Superior temporal gyrus (tissue), 1 donor: ENCODE results near the gene GAGE10.

Source experiments
- DNase-seq: peaks from one replicate; pipeline ENCODE4 v3.0.0-alpha.2; 2016; ENCODE audit errors: extremely low spot score

Gene GAGE10

DNA sequence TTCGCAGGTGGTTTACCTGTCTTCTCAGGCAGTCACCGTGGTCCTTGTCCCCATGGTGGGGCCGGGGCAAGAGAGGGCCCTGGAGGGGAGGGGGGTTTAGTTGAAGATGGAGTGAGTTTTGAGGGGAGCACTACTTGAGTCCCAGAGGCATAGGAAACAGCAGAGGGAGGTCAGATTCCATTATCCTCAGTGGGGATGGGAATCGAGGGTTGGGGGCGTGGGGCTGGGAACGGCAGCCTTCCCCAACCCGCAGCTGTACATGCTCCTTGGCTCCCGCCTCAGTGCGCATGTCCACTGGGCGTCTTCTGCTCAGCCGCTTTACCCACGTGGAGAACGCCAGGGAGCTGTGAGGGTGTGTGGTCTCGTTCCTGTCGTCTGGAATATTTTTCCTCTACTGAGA is at the start of gene GAGE10:
Gene GAGE10, plus strand, starts transcription at position 301 of the 400 bp plus-strand sequence. CDS start 1,214 bp downstream, outside the sequence.
- DNase-seq, result no peak

GRCh38 chrX:49254639-49255038 is 48.8 kb upstream of the GAGE10 start:
- DNase-seq, result no peak

DNA sequence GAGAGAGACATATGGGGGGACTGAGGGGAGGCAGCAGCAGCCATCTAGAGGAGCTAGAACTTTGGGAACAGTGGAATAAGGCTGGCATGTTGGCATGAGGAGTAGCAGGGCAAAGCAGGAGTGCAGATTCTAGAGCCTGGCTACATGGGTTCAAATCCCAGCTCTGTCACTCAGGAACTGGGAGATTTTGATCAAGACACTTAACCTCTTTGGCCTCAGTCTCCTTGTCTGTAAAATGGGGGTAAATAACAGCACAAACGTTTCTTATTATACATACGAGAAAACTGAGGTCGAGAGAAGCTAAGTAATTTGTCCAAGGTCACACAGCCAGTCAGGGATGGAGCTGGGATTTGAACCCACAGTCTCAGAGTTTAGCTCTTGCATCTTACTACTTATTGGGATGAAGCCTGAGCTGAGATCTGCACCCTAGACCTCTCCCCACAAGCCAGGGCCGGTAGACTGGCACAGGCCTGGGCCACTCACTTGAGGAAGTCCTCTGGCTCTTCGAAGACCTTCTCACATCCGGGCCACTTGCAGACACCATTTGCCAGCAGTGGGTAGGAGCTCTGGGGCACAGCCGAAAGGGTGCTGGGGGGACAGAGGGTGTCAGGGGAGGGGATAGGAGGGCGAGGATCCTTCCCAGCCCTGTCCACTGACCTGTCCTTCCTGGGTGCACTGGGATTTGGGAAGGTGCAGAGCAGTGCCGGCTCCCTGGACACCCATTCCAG is 47.0 kb upstream of the GAGE10 start:
- no peak for DNase-seq

DNA sequence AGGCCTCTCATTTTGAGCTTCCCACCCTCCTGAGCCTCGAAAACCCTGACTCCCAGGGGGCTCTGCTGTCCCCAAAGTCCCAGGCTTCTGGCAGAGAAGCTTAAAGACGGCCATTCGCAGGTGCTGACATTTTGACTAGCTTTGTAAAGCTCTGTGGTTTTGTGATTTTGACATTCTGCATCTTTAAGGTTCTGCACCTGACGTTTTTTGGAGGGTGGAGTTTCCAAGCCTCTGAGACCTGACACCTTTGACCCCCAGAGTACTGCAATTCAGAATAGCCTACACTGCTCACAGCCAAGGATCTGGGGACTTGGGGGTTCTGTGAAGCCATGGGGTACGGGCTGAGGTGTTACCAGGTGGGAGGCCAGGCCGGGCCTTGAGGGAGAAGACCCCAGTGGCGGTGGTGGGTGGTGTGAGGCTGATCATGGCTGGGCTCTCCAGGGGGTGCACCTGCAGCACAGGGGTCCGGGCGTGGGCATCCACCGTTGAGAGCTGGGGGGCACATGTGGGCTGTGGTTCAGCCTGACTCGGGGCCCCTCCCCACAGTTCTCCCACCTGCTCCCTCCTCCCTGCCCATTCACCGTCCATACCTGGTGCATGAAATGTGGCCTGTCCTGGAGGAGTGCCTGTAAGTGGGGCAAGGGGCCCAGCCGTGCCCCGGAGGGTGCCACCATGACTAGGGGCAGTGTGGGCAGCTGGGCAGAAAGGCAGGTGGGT is 46.2 kb upstream of the GAGE10 start:
- no peak for DNase-seq

DNA sequence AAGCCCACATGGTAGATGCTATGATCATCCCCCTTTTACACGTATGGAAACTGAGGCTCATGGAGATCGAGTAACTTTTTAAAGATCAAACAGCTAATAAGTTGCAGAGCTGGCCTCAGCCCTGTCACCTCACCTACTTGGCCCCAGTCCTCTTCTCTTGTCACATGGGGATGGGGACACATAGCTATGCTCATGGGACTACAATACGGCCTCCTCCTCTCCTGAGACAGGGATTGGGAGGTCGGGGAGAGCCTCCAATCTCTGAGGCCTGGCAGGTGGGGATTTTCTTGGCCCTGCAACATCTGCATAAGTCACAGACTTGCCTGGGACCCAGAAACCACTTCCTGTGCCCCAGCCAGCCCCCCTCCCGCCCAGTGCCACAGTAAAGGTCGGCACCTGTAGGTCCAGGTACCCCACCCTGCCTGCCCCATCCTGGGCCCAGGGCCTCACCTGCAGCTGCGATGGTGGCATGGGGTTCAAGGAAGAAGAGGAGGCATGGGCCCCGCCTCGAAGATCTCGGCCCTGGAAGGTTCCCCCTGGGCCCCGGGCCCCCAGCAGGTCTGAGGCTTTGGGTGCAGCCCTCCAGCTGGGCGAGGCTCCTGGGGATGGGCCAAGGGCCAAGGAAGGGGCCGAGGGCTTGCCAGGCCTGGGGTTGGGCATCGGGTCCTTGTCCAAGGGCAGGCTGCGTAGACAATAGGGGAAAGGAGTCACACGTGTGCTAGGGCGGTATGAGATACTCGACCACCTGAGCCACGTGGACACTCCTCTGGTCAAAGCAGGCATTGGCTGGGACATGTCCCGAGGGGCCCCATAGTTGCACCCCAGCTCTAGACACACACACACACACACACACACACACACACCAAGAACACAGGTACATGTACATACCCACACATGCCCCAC is 45.3 kb upstream of the GAGE10 start:
- DNase-seq, result no peak

DNA sequence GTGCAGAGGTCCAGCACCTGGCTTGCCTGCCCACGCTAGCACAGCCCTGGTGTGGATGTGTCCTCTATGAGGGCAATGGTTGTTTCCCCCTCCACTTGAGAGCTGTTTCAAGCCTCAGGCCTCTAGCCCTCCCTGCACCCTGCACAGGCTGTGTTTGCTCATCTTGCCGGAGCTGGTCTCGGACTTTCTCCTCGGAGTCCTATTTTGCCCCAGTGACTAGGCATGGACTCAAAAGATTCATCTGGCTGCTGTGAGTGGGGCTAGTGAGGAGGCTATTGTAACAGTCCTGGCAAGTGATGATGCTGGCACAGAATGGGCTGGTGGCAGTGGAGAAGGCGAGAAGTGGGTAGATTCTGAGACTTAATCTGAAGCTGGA is 44.7 kb upstream of the GAGE10 start:
- no peak for DNase-seq

DNA sequence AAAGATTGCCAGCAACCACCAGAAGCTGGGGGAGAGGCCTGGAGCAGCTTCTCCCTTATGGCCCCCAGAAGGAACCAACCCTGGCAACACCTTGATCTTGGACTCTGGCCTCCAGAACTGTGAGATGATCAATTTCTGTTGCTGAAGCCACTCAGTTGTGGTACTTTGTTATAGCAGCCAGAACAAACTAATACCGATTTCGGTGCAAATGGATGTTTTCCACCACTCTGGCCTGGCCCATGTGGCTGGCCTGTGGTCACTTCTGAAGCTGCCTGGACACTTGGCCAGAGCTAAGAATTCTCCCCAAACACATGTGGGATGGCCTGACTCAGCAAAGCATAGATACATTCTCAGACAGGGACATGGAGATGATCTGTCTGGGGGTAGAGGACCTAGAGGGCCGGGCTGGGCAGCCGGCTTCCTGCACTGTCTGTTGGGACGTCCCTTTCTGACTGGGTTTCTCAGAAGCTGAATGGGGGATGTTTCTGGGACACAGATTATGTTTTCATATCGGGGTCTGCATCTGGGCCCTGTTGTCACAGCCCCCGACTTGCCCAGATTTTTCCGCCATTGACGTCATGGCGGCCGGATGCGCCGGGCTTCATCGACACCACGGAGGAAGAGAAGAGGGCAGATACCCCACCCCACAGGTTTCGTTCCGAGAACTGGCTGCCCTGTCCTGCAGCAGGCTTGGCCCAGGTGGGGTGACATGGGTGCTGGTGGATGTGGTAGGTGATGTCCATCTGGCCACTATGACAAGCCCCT is 43.0 kb upstream of the GAGE10 start:
- DNase-seq, result no peak

GRCh38 chrX:49262603-49263002 is 40.8 kb upstream of the GAGE10 start:
- no peak for DNase-seq

GRCh38 chrX:49263631-49264030 is 39.8 kb upstream of the GAGE10 start:
- DNase-seq, result no peak

GRCh38 chrX:49264460-49264859 is 39.0 kb upstream of the GAGE10 start, which contains the start of gene FOXP3:
TSS of gene FOXP3 (minus strand) at chrX:49264710. CDS start at chrX:49258505, 6,205 bp downstream.
- no peak for DNase-seq

DNA sequence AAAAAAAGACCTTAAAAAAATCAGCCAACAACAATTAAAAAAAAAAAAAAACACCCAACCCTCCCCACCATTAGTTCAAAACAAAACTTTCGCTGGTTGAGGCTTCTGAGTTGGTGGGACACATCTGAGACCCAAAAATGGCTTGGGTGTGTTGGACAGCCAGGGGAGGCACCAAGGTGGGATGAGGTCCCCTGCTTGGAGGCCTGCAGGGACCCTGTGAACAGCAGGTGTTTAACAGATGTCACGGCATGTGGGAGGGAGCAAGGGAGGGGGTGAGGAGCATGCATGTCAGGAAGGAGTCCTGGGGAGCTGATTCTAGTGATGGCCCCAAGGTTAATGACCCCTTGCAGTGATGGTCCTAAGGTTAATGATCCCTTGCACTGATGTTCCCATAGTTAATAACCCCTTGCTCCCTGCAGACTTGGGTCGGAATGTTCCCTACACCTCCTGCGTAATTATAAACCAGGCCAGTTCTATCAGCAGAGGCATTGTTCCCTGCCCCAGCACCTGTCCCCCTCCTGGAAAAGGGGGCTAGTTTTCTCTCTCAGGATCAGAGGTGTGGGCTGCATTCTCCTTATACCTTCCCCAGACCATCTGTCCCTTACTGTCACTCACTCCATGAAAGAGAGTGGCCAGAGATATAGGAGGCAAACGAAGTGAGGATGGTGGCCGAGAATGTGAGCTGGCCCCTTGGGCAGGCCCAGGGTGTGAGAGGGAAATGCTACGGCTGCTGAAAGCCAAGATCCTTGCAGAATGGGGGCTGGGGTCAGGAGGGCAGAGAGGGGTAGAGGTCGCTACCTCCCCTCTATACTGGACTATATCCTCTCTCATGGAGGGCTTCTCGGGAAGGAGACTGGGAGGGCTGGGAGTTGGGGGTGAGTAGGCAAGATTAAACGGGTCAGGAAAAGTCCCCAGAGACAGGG is 36.7 kb upstream of the GAGE10 start:
- DNase-seq, result no peak

GRCh38 chrX:49268702-49269009 is 34.8 kb upstream of the GAGE10 start:
- no peak for DNase-seq

- peak; percentile 97 for DNase-seq
Measured at GRCh38 chrX:49269010-49269766, 34.3 kb upstream of the GAGE10 start.

DNA sequence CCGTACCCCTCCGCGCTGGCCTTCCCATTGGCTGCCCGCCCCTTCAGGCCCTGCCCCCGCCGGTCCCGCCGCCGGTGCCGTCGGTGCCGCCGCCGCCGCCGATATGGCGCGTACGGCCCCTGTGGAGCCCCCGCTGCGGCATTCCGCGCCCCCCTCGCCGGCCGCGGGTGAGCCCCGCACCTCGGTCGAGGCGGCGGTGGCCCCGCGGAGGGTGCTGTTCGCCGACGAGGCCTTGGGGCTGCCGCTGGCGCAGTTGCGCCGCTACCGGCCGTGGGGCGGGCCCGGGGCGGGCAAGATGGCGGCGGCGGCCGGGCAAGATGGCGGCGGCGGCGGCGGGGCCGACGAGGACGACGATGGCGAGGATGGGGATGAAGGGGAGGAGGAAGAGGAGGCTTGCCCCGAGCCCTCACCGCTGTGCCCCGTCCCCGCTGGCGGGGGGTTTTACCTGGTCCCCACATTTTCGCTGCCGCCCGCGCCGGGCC is 33.6 kb upstream of the GAGE10 start, which contains the start of gene PPP1R3F:
Gene PPP1R3F, plus strand, starts transcription at position 27 of the 482 bp plus-strand sequence. Its CDS starts 77 bp downstream, at position 104.
- DNase-seq, result no peak

DNA sequence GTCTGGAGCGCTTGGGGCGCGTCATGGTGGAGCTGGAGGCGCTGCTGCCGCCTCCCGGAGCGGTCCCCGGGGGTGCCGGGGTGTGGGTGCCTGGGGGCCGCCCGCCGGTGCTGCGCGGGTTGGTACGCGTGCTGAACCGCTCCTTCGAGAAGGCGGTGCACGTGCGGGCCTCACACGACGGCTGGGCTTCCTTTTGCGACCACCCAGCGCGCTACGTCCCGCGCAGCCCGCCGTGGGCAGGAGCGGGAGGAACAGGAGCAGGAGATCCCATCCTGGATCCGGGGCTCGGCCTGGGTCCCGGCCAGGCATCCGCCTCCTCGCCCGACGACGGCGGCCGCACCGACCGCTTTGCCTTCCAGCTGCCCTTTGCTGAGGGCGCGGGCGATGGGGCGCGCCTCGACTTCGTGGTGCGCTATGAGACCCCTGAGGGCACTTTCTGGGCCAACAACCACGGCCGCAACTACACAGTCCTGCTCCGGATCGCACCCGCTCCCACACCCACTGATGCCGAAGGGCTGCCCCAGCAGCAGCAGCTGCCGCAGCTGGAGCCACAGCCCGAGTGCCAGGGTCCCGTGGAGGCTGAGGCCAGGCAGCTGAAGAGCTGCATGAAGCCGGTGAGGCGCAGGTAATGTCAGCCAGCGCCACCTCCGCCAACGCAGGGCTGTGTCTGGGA is 33.1 kb upstream of the GAGE10 start:
- no peak for DNase-seq

DNA sequence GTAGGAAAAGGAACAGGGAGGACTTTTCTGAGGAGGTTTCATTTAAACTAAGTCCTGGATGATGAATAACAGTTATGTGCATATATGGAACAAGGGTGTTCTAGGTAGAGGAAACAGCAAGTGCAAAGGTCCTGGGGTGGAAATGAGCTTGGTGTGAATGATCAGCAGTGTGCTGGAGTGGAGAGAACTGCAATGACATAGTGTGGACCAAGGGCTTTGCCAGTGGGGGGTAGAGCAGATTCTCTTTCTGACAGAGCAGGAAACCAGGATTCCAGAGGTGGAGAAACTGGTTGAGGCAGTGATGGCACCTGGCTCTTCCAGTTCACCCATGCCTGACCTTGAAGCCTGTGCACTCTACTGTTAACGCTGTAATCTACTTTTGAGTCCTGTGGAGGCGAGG is 32.1 kb upstream of the GAGE10 start:
- no peak for DNase-seq

DNA sequence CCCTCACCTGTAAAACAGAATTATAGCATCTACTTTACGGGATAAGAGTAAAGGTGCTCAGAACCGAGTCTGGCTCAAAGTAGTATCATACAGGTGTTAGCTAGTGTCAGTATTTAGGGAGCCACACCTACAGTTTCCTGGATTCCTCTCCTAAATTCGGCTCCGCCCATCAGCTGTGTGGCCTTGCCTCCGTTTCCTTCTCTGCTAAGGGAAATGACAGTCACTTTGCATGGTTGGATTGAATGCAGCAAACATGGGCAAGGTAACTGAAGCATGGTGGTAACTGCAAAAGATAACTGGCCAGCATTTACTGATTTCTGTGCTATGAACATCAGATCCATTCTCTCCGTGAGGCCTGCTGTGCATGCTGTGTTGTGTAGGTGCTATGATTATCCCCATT is 31.0 kb upstream of the GAGE10 start:
- DNase-seq, result no peak

- DNase-seq, result no peak
Measured at GRCh38 chrX:49273181-49273727, 30.2 kb upstream of the GAGE10 start.

DNA sequence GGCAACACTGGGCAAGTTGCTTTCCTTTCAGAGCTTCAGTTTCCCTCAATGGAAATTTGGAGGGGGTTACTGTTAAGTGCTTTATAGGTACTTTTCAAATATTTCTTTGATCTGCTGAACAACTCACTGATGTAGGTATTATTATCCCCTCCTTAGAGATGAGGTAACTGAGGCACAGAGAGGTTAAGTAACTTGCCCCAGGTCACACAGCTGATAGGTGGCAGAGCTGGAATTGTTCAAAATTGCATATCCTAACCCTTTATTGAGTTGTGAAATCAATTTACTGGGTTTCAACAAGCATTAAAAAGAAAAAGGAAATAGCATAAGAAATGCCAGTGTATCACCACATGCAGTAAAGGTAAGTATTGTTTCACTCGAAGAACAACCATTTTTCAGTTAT is 27.2 kb upstream of the GAGE10 start:
- no peak for DNase-seq
